OCI-LY7 (cell line): Measurements from ENCODE around the gene LRRC23. TPM values are rescaled to one million over a fixed set of nuclear protein-coding genes. Genes with fewer than 3 reads are reported as not detected.

Experiments
- BruUV-seq: library from RNA; stranded (reverse); fragments of 400-500 nt; replicated peaks from 2 replicates; lab custom pipeline; 2021; lab: Mats Ljungman, UMichigan
- CTCF ChIA-PET: fragments of 300-600 bp; sonication (Branson Sonifier 250); formaldehyde crosslinking; loops from one replicate; lab custom pipeline; 2022; ENCODE audit warnings: antibody characterized with exemption; ENCODE audit not compliant: unreplicated experiment; lab: Charles Lee
- POLR2A ChIA-PET: fragments of 300-600 bp; sonication (Branson Sonifier 250); formaldehyde crosslinking; loops from one replicate; lab custom pipeline; 2022; ENCODE audit warnings: antibody characterized with exemption; lab: Charles Lee
- DNase-seq: peaks from one replicate; pipeline ENCODE4 v3.0.0-alpha.2; 2015; ENCODE audit warnings: low spot score
- H2AFZ ChIP-seq: fragments of 200-600 bp; sonication (generic), shearing (Covaris generic); 2 replicates; pipeline ENCODE4 v1.6.1; 2014; ENCODE audit warnings: mild to moderate bottlenecking, antibody characterized with exemption, low read length, moderate library complexity
- H3K27ac ChIP-seq: fragments of 200-600 bp; sonication (generic); 2 replicates; pipeline ENCODE4 v1.5.1; 2014; ENCODE audit warnings: mixed run types, low read depth, mild to moderate bottlenecking, moderate library complexity, low read length, inconsistent platforms; ENCODE audit not compliant: poor library complexity, severe bottlenecking
- H3K36me3 ChIP-seq: fragments of 200-600 bp; sonication (generic); 2 replicates; pipeline ENCODE4 v1.6.1; 2014; ENCODE audit warnings: mild to moderate bottlenecking, antibody characterized with exemption, low read length, moderate library complexity, mixed read lengths; ENCODE audit not compliant: insufficient read depth
- H3K4me1 ChIP-seq: fragments of 200-600 bp; sonication (generic); 2 replicates; pipeline ENCODE4 v1.5.1; 2014; ENCODE audit warnings: mild to moderate bottlenecking, low read length; ENCODE audit not compliant: insufficient read depth, poor library complexity, severe bottlenecking
- H3K4me2 ChIP-seq: fragments of 200-600 bp; sonication (generic); 2 replicates; pipeline ENCODE4 v1.6.1; 2014; ENCODE audit warnings: mild to moderate bottlenecking, low read length
- H3K4me3 ChIP-seq: fragments of 200-600 bp; sonication (generic); 2 replicates; pipeline ENCODE4 v1.5.1; 2014; ENCODE audit warnings: mild to moderate bottlenecking, low read depth, low read length; ENCODE audit not compliant: poor library complexity, severe bottlenecking
- H3K79me2 ChIP-seq: fragments of 200-600 bp; sonication (generic); 2 replicates; pipeline ENCODE4 v1.6.1; 2016; ENCODE audit warnings: low read depth, mild to moderate bottlenecking, low read length, moderate library complexity, mixed read lengths; ENCODE audit not compliant: insufficient read depth
- H3K9me2 ChIP-seq: fragments of 200-600 bp; sonication (generic); 2 replicates; pipeline ENCODE4 v1.6.1; 2016; ENCODE audit warnings: mild to moderate bottlenecking, low read length, mixed read lengths; ENCODE audit not compliant: insufficient read depth
- H3K9me3 ChIP-seq: fragments of 200-600 bp; sonication (generic); 2 replicates; pipeline ENCODE4 v1.6.1; 2014; ENCODE audit warnings: mild to moderate bottlenecking, mixed run types, low read length, mixed read lengths
- H4K20me1 ChIP-seq: fragments of 200-600 bp; sonication (generic); 2 replicates; pipeline ENCODE4 v1.6.1; 2014; ENCODE audit warnings: mild to moderate bottlenecking, antibody characterized with exemption, low read length, moderate library complexity, mixed read lengths; ENCODE audit not compliant: insufficient read depth
- CTCF ChIP-seq: fragments of 200-600 bp; sonication (generic); conservative IDR thresholded peaks from 2 replicates; pipeline ENCODE4 v1.5.1; 2014; ENCODE audit warnings: mild to moderate bottlenecking, antibody characterized with exemption, low read length, moderate library complexity, mixed read lengths
- EZH2phosphoT487 ChIP-seq: fragments of 200-600 bp; sonication (generic); IDR thresholded peaks from 2 replicates; pipeline ENCODE4 v1.6.1; 2018; ENCODE audit warnings: low read depth, borderline replicate concordance, mild to moderate bottlenecking, mixed run types, antibody characterized with exemption, low read length, moderate library complexity, mixed read lengths
- intact Hi-C: fragments of 100-400 bp; cut with micrococcal nuclease; formaldehyde crosslinking; loops from one replicate; pipeline ENCODE4 v1.10.0; 2022; ENCODE audit not compliant: unreplicated experiment
- total RNA-seq, 2 experiments: library from RNA; depleted of rRNA in 1 of 2; stranded (reverse); fragments of >200 nt in 1 of 2; shearing (Covaris generic) in 1 of 2; gene quantifications; 2 replicates each; pipeline ENCODE4 v1.2.3, GENCODE V29; 2014 to 2022

Gene LRRC23
- total RNA-seq, 2 experiments from 2014 or later, result 17.7 to 19.8 TPM

- Histone ChIP-seq H3K27ac (peak overlapping the region; percentile 60), H3K36me3 (peaks cover 44% of the 10 kb centered on the region), H3K4me2 (peak overlapping the region; percentile 99), H3K4me3 (peak overlapping the region; percentile 77), H3K79me2 (peaks cover 22% of the 10 kb centered on the region; the same call in 1 of the 2 replicates), H3K4me1 (peaks cover 57% of the 10 kb centered on the region), H2AFZ (no peak overlapping the region), H3K9me2 (no peaks in the 10 kb centered on the region), H3K9me3 (no peaks in the 10 kb centered on the region), H4K20me1 (0 out of 2 replicates have a peak, but pooled peaks cover 10% of the 10 kb centered on the region)
- CTCF ChIA-PET, result interaction anchor here (1.3 to 2.8 kb wide), 2 partner anchors 20 to 118 kb away, joined by 5 to 17 read pairs; partner anchors contain the start of gene MLF2
- DNase-seq, result peak; percentile 26
- POLR2A ChIA-PET, result interaction anchor here (0.7 to 2.6 kb wide), 5 partner anchors 11 to 208 kb away, joined by 3 to 19 read pairs (median 3); partner anchors contain the start of genes CDCA3 and USP5
- intact Hi-C loops, result loop anchor here (5.0 kb wide), 3 partner anchors 91 to 321 kb away; partner anchors contain the start of gene C1RL
- TF ChIP-seq CTCF, result no peak
- no peak for TF ChIP-seq EZH2phosphoT487
- BruUV-seq, result no TSS peak
These were observed 33.3 kb upstream of the LRRC23 start for GRCh38 chr12:6871052-6871957.

- BruUV-seq, result TSS peak; percentile 65
- no peak overlapping the region for H2AFZ ChIP-seq
These were observed 32.3 kb upstream of the LRRC23 start for GRCh38 chr12:6872073-6873048.

More at GRCh38 chr12:6872073-6873048, 32.3 kb upstream of the LRRC23 start:
- Histone ChIP-seq H3K4me2 (peak overlapping the region; percentile 99), H3K79me2 (peaks cover 22% of the 10 kb centered on the region; the same call in 1 of the 2 replicates), H3K4me1 (peaks cover 49% of the 10 kb centered on the region), H3K36me3 (peaks cover 47% of the 10 kb centered on the region), H3K4me3 (peak overlapping the region; percentile 77), H3K9me2 (no peaks in the 10 kb centered on the region), H3K27ac (peak overlapping the region; percentile 60), H3K9me3 (no peaks in the 10 kb centered on the region), H4K20me1 (0 out of 2 replicates have a peak, but pooled peaks cover 10% of the 10 kb centered on the region)
- TF ChIP-seq EZH2phosphoT487 (no peak), CTCF (peak; percentile 92)
- intact Hi-C loops, result loop anchor here (1.0 to 5.0 kb wide), 8 partner anchors 19 to 320 kb away; partner anchors contain the start of genes C1RL, ENO2, LPCAT3 and USP5
- peak; percentile 87 for DNase-seq
- ChIA-PET POLR2A (interaction anchor here (0.6 to 2.6 kb wide), 15 partner anchors 10 to 148 kb away, joined by 3 to 19 read pairs (median 3); partner anchors contain the start of genes C12orf57, CDCA3, LPCAT3 and RNU7-1), CTCF (interaction anchor here (0.6 to 2.8 kb wide), 10 partner anchors 10 to 119 kb away, joined by 3 to 17 read pairs (median 4); partner anchors contain the start of genes CDCA3, MLF2 and USP5)
